HG03196 (cell line): ENCODE measurements around the gene TEX10.
"Not testable (repeated sequence)": the region's sequence is repeated elsewhere in the genome, so short reads cannot be mapped to it uniquely, and the experiment has no call there.

Experiments used
- ATAC-seq: cut with Tn5 transposase; IDR thresholded peaks from one replicate; pipeline ENCODE4 v1.9.1; 2021; ENCODE audit not compliant: unreplicated experiment

The TEX10 gene

DNA sequence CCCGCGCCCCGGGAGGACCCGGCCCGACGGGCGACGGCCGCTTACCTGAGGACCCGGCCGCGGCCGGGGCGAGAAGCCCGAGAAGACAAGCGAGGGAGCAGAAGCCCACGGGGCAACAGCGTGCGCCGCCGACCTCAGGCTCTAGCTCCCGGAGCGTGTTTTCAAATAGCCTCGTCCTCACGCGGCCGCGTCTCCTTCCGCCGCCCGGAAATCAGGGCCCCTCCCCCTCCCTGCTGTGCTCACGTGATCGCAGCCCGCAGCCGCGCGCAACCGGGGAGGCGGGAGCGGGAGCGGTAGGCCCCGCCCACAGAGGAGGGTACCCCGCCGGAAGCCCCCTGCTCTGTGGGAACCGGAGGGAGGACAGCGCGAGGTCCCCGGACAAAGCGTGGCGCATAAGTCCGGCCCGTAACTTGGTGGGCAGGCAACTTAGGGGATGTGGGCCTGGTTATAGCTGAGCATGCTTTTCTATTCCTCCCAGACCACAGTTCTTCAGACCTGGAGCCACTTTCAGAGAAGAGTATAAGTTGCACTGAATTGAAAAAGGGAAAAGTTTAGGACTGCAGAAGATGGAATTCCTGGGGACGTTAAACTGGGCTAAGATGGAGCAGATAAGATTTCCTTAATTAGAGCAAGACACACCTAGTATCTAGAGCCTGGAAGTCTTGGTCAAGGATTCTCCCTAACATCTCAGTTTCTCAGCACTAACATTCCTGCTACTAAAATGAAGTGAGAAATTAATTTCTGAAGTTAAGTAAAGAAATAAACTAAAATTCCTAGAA, at the start of gene TEX10:
TEX10 (minus strand) TSS at position 216 of the 779 bp plus-strand sequence. CDS start 3,579 bp downstream, outside the sequence.
- ATAC-seq, result peak; percentile 88

DNA sequence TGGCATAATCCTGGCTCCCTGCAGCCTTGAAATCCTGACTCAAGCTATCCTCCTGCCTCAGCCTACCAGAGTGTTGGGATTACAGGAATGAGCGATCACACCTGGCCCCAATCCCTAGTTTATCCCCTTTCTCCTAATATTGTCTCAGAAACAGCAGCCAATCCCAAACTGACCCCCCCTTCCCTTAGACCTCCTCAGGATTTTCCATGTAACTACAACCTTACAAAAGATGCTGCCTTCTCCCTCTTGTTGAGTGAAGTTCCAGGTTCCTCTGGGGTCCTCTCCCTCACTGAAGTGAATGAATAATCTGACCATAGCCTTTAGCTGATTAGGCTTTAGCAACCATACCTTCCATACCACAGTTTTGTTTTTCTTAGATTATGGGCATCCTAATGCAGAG, 48.3 kb upstream of the TEX10 start:
- ATAC-seq, result no peak

DNA sequence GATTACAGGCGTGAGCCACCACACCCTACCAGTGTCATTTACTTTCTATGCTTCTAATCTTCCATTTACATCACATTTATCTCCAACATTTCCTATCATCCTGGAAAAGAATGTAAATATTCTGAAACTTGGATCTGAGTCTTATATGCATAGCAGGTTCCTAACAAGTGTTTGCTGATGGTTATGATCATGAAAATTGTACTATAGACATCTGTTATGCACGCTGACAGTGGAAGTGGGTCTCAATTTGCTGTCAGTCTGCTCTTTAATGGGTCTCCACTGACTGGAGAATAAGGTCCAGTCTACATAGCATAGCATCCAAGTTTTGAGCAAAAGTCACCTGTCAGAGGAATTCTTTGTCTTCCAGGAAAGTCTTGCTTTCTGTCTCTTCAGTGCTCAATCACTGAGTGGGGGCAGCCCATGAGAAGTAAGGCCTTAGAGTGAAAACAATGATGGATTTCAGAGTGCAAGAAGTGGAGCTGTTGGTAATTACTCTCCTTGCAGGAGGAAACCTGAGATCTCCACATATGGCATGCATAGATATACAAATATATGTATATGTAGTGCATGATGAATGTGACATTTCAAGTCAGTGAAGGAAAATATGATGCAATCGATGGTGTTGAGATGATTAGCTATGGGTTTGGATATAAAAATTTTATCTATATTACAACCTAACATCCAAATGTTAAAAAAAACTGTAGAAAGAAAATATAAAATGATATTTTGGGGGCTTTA, 45.0 kb upstream of the TEX10 start:
- ATAC-seq, result no peak

DNA sequence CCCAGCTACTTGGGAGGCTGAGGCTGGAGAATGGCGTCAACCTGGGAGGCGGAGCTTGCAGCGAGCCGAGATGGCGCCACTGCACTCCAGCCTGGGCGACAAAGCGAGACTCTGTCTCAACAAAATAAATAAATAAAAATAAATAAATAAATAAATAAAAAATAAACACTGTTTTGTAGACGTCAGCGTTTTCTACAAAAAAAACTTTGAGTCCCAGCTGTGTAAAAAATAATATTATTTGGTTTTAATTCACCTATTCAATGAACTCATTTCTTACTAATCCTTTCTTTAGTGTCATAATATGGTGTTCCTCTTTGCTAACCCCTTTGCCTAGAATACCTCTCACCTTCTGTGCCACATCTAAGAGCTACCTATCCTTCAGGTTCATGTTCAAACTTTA, 44.0 kb upstream of the TEX10 start:
- ATAC-seq, result no peak

DNA sequence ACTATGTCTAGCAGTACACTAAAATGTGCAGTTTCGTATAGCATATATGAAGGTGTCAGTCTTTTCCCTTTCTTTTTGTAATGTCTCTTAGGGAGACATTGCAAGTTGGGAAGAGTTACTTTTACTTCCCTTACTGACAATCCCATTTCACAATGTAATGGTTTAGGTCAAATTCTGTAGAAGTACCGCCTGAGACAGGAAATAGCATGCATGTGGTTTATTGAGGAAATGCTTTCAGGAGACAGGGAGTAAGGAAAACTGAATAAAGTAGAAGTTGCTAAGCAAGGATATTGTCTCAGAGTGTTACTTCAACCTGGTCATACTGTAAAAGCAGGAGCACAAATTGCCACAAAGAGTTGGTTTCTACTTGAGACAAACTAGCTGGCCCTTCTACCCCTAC, 42.1 kb upstream of the TEX10 start:
- ATAC-seq, result no peak

DNA sequence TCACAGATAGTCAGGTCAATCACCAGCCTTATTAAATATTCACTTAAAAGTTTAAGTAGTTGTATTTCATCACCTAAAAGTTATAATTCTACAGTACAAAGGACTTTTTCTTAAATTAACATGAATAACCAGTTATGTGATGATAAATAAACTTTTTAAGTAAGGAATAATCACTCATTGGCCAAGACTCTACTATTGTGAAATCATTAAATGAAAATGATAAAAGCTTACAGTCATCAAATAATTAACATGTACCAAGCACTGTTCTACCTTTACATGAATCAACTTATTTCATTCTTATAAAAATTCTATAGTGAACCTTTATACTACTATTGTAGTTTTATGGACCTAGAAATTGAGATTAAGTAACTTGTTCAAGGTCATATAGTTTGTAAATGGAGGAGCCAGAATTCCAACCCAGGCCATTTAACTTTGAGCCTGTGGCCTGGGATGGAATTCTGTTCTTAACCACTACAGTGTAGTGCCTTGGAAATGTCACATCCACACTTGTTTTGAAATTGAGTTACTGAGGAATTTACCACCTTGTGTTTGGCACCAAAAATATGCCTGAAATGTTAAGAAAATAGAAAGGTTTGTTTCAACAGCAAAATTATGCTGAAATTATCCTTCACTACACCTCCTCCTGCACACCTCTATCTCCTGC, 41.4 kb upstream of the TEX10 start:
- no peak for ATAC-seq

DNA sequence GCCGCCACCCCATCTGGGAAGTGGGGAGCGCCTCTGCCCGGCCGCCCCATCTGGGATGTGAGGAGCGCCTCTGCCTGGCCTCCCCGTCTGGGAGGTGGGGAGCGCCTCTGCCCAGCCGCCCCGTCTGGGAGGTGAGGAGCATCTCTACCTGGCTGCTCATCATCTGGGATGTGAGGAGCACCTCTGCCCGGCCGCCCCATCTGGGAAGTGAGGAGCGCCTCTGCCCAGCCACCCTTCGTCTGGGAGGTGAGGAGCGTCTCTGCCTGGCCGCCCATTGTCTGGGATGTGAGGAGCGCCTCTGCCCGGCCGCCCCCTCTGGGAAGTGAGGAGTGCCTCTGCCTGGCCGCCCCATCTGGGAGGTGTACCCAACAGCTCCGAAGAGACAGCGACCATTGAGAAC, 40.2 kb upstream of the TEX10 start:
- not testable (repeated sequence) for ATAC-seq

DNA sequence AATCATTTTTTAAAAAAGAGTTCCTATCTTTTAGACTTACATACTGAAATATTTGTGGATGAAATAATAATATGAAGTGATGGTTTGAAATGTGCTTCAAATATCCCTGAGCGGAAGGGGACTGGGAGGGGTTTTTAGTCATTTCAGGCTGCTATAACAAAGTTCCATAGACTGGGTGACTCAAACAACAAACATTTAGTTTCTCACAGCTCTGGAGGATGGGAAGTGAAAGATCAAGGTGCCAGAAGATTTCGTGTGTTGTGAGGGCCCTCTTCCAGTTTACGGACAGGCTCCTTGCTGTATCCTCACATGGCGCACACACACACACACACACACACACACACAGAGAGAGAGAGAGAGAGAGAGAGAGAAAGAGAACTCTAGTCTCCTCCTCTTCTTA, 27.1 kb upstream of the TEX10 start:
- ATAC-seq, result no peak

DNA sequence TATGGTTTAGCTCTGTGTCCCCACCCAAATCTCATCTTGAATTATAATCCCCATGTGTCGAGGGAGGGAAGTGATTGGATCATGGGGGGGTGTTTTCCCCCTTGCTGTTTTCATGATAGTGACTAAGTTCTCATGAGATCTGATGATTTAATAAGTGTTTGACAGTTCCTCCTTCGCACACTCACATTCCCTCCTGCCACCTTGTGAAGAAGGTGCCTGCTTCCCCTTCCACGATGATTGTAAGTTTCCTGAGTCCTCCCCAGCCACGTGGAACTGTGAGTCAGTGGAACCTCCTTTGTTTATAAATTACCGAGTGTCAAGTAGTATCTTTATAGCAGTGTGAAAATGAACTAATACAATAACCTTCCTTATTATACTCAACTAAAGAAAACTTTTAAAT, 24.3 kb upstream of the TEX10 start:
- no peak for ATAC-seq

DNA sequence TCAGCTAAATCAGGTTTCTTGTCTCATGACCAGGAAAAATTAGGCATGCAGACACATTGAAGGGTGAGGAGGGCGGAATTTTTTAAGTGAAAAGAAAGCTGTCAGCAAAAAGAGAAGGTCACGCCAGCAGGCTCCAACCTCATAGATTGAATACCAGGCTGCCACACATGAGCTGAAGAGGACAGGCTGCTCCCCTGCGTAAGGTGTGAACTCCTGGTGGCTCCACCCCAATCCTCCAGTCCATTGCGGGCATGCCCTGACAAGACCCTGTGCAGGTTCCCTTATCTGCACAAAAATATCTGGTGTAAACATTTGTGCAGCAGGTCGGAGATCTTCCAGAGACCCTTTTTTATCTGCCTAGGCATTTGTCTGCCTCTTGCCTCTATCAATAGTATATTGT, 22.9 kb upstream of the TEX10 start:
- ATAC-seq, result no peak

DNA sequence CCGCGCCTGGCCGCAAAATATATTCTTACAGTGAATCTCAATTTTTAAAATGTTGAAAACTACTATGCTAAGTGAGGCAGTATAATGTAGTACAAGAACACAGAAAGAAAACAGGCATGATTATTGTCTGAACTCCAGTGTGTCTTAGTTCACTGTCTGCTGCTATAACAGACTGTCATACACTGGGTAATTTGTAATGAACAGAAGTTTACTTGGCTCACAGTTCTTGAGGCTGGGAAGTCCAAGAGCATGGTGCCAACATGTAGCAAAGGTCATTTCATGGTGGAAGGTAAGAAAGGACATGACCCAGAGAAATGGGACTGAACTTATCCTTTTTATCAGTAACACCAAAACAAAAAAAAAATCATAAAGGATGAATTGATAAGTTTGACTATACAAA, 19.9 kb upstream of the TEX10 start:
- no peak for ATAC-seq

DNA sequence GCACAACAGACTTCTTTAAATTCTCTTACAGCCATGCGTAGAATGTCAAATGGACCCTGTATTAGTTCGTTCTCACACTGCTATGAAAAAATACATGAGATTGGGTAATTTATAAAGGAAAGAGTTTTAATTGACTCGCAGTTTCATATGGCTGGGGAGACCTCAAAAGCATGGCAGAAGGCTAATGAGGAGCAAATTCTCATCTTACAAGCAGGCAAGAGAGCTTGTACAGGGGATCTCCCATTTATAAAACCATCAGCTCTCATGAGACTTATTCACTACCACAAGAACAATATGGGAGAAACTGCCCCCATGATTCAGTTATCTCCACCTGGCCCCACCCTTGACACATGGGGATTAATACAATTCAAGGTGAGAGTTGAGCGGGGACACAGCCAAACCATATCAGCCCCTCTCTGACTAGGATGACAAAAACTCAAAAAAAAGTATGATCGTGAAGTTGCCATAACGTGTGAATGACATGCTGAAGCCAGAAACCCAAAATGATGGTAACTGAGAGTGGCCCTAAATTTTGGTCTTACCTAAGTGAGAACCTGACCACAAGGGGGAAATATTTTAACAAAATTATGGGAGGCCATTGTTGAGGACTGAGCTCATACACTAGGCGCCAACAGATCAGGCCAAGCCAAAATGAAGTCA, 17.5 kb upstream of the TEX10 start:
- no peak for ATAC-seq

DNA sequence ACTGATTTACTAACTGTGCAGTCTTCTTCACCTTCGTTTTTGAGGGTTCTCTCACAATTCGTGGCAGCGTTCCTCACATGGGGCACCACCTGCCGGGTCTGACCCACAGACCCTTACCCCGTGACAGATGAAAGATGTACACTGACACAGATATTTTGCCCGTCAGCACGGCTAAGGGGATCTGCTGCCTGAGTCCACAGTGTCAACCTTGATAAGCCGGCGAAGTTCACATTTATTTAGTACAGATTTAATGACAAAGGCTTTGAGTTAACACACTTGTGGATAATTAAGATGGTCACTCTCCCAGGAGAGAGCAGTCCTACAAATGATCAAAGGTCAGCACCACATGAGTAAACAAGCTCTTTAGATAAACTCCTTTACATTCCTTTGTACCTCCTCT, 15.9 kb upstream of the TEX10 start:
- ATAC-seq, result no peak

DNA sequence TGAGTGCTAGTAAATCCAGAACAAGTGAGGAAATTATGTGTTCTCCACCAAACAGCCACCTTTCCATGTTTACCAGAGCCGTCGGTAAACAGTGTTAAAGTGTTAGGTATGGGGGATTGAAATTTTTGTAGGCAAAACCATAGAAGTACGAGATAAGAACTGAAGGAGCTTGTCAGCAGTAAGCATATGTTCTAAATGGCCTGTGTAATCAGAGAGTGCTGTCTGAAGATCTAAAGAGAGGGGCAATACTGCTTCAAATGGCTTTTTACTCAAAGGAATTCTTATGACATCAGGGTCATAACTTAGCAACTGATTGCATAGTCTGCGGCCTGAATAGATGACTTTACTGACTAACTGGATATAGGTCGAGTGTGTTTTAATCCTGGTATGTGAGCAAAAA, 13.4 kb upstream of the TEX10 start:
- no peak for ATAC-seq

DNA sequence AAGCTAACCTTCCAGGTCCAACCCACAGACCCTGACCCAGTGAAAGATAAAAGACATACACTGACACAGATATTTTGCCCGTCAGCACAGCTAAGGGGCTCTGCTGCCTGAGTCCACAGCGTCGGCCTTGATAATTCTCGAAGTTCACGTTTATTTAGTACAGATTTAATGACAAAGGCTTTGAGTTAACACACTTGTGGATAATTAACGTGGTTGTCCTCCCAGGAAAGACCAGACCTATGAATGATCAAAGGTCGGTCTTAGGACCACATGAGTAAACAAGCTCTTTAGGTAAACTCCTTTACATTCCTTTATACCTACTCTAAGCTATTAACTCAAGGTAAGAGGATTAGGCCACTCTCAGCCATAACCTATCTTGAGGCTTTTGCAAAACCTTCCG, 11.3 kb upstream of the TEX10 start:
- no peak for ATAC-seq

DNA sequence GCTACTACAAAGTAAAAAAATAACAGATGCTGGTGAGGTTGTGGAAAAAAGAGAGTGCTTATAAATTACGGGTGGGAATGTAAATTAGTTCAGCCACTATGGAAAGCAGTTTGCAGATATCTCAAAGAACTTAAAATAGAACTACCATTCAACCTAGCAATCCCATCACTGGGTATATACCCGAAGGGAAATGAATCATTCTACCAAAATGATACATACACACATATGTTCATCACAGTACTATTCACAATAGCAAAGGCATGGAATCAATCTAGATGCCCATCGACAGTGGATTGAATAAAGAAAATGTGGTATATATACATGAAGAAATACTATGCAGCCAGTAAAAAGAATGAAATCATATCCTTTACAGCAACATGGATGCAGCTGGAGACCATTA, 6.3 kb upstream of the TEX10 start:
- ATAC-seq, result no peak

DNA sequence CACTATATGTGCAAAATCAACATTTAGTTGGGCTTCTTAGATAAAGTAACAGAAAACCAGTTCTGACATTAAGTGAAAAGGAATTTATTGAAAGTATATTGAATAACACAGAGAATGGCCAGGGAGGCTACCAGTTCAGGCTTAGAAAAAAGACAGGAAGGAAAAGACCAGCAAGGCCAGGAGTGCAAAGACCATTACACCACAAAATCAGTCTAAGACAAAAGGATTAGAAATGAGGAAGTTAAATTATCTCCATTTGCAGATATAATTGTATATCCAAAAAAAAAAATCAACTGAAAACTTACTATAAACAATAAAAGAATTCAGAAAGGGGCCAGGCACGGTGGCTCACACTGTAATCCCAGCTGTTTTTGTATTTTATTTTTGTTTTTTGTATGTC, 4.8 kb upstream of the TEX10 start:
- ATAC-seq, result no peak

DNA sequence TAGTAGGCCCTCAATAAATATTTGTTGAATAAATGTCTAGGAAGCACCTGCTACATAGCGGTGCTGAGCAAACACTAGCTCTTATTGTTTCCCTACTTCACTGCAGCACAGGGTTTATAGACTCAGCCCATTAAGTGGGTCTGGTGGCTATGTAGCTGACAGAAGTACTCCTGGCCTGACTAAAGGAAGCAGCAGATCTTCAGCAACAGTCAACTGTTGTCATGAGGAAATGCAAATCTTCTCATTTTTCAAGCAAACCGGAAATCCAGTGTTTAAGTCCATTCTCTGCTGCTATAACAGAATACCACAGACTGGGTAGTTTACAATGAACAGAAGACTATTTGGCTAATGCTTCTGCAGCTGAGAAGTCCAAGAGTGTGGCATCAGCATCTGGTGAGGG, 2.8 kb upstream of the TEX10 start:
- ATAC-seq, result no peak

DNA sequence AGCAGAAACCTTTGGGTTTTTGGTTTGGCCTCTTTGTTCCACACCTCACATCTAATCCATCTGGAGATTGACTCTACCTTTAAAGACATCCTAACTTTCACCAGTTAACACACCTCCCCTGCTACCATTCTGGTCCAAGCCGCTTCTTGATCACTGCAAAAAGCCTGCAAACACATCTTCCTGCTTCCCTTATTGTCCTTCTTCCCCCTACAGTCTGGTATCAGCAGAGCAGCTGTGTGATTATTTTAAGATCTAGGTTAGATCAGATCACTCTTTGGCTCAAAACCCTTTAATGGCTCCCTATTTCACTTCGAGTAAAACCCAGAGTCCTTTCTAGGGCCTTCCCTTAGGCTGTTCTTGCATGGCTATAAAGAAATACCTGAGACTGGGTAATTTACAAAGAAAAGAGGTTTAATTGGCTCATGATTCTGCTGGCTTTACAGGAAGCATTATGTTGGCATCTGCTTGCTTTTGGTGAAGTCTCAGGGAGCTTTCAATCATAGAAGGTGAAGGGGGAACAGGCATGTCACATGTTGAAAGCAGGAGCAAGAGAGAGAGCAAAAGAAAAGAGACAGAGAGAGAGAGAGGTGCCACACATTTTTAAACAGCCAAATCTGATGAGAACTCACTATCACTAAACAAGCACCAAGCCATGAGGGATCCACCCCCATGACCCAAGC, 1.5 kb upstream of the TEX10 start:
- no peak for ATAC-seq

DNA sequence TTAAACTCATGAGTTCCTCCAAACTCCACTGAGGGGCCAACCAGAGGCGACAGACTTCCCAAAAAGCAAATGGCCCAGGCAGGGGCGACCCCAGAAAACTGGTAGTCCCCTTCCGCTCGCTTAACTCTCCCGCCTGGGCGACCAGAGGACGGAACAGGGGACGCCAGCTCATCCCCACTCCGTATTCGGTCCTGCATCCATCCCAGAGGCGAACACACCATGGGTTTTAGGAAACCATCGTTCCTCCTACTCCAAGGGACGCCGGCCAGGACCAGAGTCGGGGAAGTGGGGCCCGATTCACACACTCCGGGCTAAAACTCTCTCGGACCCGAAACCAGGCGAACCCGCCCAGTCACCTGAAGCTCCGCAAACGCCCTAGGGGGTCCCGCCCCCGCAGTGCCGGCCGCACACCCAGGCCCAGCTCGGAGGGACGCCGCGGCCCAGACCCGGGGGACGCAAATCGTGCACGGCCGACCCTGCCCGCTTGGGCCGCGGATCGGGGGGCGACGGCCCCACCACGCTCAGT, 478 bp downstream of the TEX10 start:
- peak; percentile 30 for ATAC-seq

DNA sequence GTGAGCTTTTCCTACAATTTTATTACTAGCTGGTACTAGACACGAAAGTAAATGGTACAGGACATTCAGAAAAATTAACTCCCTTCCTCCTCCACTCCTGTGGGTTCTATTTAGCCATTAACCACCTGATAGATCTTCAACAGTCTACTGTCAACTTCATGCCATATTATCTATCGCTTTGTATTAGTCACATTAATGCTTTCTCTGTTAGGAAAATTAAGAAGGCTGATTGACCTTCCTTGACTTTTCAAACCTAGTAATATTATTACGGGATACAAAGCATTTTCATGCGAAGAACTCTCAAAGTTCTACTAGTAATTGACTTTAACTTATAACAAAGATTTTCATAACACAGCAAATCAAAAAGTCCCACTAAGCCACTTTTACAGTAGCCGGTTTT, 1.2 kb downstream of the TEX10 start:
- no peak for ATAC-seq
